ENCODE results near the gene CLTRN.
"Not testable (repeated sequence)": the region's sequence is repeated elsewhere in the genome, so short reads cannot be mapped to it uniquely, and the experiment has no call there.

DNA sequence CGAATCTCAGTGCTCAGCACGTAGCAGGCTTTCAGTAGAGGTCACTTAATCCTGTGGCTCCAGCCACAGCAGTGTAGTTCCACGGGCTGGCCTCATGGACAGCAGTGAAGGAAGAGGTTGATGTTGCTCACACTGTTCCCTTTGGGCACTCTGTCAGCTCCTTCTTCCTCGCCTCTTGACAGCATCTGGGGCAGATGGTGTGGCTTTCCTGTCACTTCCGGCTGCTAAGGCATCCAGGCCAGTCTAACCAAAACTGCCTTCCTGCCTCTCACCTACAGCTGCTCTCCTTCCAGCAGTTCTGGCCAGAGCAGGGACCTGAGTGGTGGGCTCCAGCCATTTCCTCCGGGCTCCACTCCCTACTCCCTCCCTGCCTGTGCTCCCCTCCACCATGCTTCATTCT is 9.8 kb downstream of the CLTRN start:
- not testable (repeated sequence) for TF ChIP-seq EZH2phosphoT487 (IDR thresholded peaks at IDR 0.05; ENCODE audit: low read depth)
- TF ChIP-seq, protein P1, sequence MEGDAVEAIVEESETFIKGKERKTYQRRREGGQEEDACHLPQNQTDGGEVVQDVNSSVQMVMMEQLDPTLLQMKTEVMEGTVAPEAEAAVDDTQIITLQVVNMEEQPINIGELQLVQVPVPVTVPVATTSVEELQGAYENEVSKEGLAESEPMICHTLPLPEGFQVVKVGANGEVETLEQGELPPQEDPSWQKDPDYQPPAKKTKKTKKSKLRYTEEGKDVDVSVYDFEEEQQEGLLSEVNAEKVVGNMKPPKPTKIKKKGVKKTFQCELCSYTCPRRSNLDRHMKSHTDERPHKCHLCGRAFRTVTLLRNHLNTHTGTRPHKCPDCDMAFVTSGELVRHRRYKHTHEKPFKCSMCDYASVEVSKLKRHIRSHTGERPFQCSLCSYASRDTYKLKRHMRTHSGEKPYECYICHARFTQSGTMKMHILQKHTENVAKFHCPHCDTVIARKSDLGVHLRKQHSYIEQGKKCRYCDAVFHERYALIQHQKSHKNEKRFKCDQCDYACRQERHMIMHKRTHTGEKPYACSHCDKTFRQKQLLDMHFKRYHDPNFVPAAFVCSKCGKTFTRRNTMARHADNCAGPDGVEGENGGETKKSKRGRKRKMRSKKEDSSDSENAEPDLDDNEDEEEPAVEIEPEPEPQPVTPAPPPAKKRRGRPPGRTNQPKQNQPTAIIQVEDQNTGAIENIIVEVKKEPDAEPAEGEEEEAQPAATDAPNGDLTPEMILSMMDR (IDR thresholded peaks at IDR 0.05; ENCODE audit: low read depth, low read length) = not testable (repeated sequence)
